DMS114 treated with DMSO at 0.1 percent for 48 hours (cell line): ENCODE results near the gene ITM2B.

ENCODE experiments used
- DNase-seq: peaks from one replicate; lab custom pipeline; 2025; ENCODE audit not compliant: unreplicated experiment; lab: John Stamatoyannopoulos, UW

Gene ITM2B

GRCh38 chr13:48255954-48256353, 22.9 kb downstream of the ITM2B start:
- no peak for DNase-seq

- DNase-seq = no peak
These were observed 25.0 kb downstream of the ITM2B start for GRCh38 chr13:48258002-48258401.

- DNase-seq = no peak
These were observed 25.4 kb downstream of the ITM2B start for GRCh38 chr13:48258430-48258829.

- DNase-seq = no peak
These were observed 28.0 kb downstream of the ITM2B start for GRCh38 chr13:48260970-48261369.

GRCh38 chr13:48263196-48263595, 30.2 kb downstream of the ITM2B start:
- DNase-seq = no peak

DNA sequence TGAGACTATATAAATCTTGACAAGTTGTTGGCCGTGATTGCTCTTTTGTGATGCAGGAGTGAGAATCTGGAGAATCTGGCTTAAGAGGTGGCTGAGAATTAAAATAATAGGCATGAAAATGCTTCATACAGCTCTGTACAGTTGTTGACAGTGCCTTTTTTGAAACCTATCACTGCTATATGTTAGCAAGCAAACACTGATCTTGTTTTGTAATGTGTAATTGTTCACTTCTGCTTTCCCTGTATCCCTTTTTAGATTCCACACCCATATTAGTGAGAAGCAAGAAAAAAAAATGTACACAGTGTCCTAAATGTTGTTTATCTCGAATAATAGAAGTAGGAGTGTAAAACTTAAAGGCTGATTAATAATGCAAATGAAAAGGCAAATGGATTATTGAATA, 31.1 kb downstream of the ITM2B start:
- DNase-seq = no peak

DNA sequence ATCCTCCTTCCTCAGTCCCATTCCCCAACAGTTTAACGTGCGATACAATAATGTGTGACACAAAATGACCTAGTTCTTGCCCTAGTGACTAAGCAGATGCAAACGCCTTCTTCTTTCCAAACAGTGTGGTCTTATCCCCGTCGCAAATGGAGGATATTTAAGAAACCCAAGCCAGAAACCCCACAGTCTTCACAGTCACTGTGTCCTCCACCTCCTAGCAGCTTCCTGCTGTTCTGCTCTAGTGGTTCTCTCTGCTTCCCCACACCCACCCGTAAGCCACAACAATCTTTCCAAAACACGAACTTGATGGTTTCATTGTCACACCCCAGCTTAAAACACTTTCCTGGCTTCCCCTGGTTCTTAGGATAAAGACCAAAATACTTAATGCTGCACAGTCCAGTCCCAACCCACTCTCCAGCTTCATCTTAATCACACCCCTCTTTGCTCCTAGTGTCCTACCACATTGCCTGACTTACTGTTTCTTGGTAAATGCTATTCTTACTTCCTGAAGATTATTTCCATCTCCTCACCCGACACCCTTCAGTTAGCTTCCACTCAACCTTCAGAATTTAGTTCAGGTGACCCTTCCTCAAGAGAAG, 32.3 kb downstream of the ITM2B start:
- DNase-seq = no peak

- DNase-seq = no peak
These were observed 33.1 kb downstream of the ITM2B start for GRCh38 chr13:48266150-48266549.

- no peak for DNase-seq
These were observed 34.0 kb downstream of the ITM2B start for GRCh38 chr13:48266701-48267639.

DNA sequence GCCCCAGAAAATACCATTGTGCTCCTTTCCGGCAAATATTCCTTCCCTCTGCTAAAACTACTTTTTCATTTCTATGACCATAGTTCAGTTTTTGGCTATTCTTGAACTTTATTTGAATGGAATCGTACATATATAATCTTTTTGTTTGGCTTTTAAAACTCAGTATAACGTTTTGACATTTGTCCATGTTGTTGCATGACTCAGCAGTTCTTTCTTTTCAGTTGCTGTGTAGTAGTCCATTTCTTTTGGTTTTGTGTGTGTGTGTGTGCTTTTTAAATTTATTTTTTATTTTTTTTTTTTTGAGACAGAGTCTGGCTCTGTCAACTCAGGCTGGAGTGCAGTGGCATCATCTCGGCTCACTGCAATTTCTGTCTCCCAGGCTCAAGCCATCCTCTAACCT, 35.0 kb downstream of the ITM2B start:
- DNase-seq = no peak

DNA sequence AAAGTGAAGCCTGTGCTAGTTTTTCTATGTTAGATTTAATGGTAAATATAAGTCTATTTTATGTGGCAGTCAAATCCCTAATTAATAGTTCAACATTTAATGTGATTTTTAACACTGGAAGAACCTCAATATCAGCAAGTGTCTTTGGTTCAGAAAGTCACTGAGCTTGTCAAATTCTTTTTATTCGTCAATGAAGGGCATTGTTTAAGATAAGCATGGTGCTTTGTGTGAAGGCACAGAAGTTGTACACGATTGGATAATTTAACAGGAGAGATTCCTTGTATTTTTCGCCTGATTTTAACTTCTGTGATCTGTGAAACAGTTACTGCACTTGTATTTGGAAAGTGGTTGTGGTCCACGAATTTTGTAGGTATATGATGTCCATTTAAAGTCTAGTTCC, 40.3 kb downstream of the ITM2B start:
- no peak for DNase-seq

DNA sequence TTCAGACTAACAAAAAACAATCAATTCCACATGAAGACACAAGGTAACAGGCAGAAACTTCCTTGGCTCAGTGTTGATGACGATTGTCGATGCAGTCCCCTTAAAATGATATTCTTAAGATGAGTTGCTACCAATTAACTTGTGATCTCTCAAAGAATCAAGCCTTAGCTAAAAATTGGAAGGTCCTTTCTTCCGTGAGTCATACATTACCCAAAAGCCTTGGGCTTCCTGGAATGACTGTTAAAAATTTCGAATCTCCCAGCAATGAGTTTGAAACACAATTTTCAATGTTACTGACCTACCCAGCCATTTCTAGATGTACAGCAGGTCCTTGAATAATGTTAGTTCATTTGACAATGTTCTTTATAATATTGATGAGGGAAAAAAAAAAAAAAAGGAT, 42.5 kb downstream of the ITM2B start:
- no peak for DNase-seq

DNA sequence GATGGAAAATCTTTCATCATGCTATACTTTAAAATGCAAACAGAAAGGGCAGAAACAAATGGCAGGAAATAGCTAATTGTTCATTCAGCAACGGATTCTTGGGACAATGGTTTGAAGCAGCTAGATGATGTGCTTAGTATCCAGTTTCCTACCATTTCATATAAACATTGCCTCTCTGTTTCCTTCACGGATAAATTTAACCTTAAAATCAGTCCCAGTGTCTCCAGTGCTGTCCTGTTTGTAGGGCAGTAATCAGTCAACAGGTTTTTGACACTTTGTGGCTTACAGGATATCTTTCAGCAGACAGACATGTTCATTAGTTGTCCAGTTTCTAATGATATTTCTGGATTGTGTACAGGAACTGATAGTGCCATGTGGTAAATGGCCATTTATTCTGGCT, 45.8 kb downstream of the ITM2B start:
- no peak for DNase-seq

- DNase-seq = no peak
These were observed 48.5 kb downstream of the ITM2B start for GRCh38 chr13:48281556-48281955.

GRCh38 chr13:48291730-48292129, 58.7 kb downstream of the ITM2B start:
- no peak for DNase-seq

- DNase-seq = no peak
These were observed 59.6 kb downstream of the ITM2B start for GRCh38 chr13:48292650-48293049.

DNA sequence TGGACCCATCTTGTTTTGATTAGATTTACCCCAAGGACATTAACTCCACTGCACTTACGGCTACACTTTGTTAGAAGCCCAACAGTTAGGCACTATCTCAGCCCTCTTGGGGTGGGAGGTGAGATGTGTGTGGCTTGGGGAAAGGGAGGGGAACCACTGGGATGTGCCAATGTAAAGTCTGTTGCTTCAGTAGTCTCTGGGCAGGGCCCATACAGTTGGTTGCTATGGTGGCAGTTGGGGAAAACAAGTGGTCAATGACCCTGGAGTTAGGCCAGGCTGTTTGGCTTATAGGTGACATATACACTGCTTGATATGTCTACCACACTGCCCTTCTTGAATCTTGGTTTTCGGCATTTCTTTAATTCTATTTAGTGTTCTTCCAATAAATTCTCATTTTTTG, 61.6 kb downstream of the ITM2B start:
- no peak for DNase-seq

GRCh38 chr13:48295271-48295670, 62.3 kb downstream of the ITM2B start:
- no peak for DNase-seq

GRCh38 chr13:48296528-48296927, 63.5 kb downstream of the ITM2B start:
- DNase-seq = no peak

DNA sequence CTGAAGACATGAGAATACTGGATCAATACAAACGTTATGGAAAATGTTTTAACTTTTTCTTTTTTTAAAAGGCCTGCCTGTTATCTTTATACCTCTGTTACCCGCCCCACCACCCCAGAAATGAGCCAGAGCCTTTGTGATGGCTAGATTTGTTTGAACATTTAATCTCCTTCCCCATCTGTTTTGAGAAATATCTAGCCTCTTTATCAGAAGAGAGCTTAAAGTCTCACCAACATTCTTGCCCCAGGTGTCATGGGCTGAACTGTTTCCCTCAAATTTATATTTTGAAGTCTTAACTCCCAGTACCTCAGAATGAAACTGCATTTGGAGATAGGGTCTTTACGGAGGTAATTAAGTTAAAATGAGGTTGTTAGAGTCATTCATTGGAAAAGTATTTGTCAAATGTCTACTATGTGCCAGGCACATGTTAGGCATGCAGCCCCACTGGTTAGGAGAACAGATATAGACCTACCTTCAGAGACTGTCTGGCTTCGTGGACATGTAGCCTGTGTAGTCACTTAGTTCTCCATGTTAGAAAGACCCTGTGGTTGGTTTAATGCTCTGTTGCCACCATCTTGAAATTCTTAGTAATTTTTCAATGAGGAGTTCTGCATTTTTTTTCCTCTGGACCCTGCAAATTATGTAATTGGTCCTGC, 64.3 kb downstream of the ITM2B start:
- DNase-seq = no peak

GRCh38 chr13:48299591-48299990, 66.6 kb downstream of the ITM2B start:
- no peak for DNase-seq

- no peak for DNase-seq
These were observed 69.9 kb downstream of the ITM2B start for GRCh38 chr13:48302871-48303358.
